HG02885 (cell line): ENCODE measurements around the gene KRT13.

ENCODE experiments used
- ATAC-seq: cut with Tn5 transposase; IDR thresholded peaks from one replicate; pipeline ENCODE4 v1.9.1; 2021; ENCODE audit warnings: mild to moderate bottlenecking; ENCODE audit not compliant: unreplicated experiment, poor library complexity

The KRT13 gene

GRCh38 chr17:41538565-41538991 is 33.2 kb upstream of the KRT13 start:
- no peak for ATAC-seq

- ATAC-seq = no peak
Measured at GRCh38 chr17:41537990-41538389, 32.6 kb upstream of the KRT13 start.

GRCh38 chr17:41537614-41537954 is 32.2 kb upstream of the KRT13 start:
- ATAC-seq = no peak

GRCh38 chr17:41536741-41537613 is 31.6 kb upstream of the KRT13 start:
- no peak for ATAC-seq

GRCh38 chr17:41535764-41536481 is 30.5 kb upstream of the KRT13 start:
- ATAC-seq = no peak

- no peak for ATAC-seq
Measured at GRCh38 chr17:41534899-41535546, 29.6 kb upstream of the KRT13 start.

GRCh38 chr17:41533613-41534012 is 28.2 kb upstream of the KRT13 start:
- ATAC-seq = no peak

- ATAC-seq = no peak
Measured at GRCh38 chr17:41532947-41533570, 27.6 kb upstream of the KRT13 start.

GRCh38 chr17:41531993-41532392 is 26.6 kb upstream of the KRT13 start:
- no peak for ATAC-seq

- no peak for ATAC-seq
Measured at GRCh38 chr17:41530062-41531048, 24.9 kb upstream of the KRT13 start.

GRCh38 chr17:41529491-41529915 is 24.1 kb upstream of the KRT13 start:
- ATAC-seq = no peak

- no peak for ATAC-seq
Measured at GRCh38 chr17:41528959-41529353, 23.5 kb upstream of the KRT13 start.

GRCh38 chr17:41527063-41528023 is 21.9 kb upstream of the KRT13 start:
- ATAC-seq = no peak

GRCh38 chr17:41524261-41524660 is 18.8 kb upstream of the KRT13 start:
- ATAC-seq = no peak

- no peak for ATAC-seq
Measured at GRCh38 chr17:41523787-41524186, 18.4 kb upstream of the KRT13 start.

- ATAC-seq = no peak
Measured at GRCh38 chr17:41523225-41523593, 17.8 kb upstream of the KRT13 start.

- ATAC-seq = no peak
Measured at GRCh38 chr17:41522301-41523224, 17.2 kb upstream of the KRT13 start.
